GOT3 (cell line): Measurements from ENCODE around the gene JADE3.

Experiments used
- DNase-seq: peaks from one replicate; lab custom pipeline; 2025; ENCODE audit warnings: mixed read lengths; lab: John Stamatoyannopoulos, UW

Gene JADE3

GRCh38 chrX:46912098-46912602 is at the start of gene JADE3:
Gene JADE3 (plus strand): TSS chrX:46912421. CDS start chrX:46984895, 72,474 bp downstream.
- no peak for DNase-seq

- DNase-seq, result no peak
Measured at GRCh38 chrX:46863072-46863471, 49.1 kb upstream of the JADE3 start.

- DNase-seq, result no peak
Measured at GRCh38 chrX:46864606-46865005, 47.6 kb upstream of the JADE3 start.

GRCh38 chrX:46865281-46865680 is 46.9 kb upstream of the JADE3 start:
- DNase-seq, result no peak

- DNase-seq, result no peak
Measured at GRCh38 chrX:46866726-46867125, 45.5 kb upstream of the JADE3 start.

- DNase-seq, result no peak
Measured at GRCh38 chrX:46873746-46874145, 38.5 kb upstream of the JADE3 start.

- no peak for DNase-seq
Measured at GRCh38 chrX:46876901-46877300, 35.3 kb upstream of the JADE3 start.

- DNase-seq, result no peak
Measured at GRCh38 chrX:46882266-46882665, 30.0 kb upstream of the JADE3 start.

GRCh38 chrX:46884799-46885198 is 27.4 kb upstream of the JADE3 start:
- DNase-seq, result no peak

GRCh38 chrX:46898207-46898606 is 14.0 kb upstream of the JADE3 start:
- no peak for DNase-seq

- DNase-seq, result peak; percentile 9
Measured at GRCh38 chrX:46903458-46904242, 8.6 kb upstream of the JADE3 start.

GRCh38 chrX:46904626-46905025 is 7.6 kb upstream of the JADE3 start:
- no peak for DNase-seq

- DNase-seq, result no peak
Measured at GRCh38 chrX:46910415-46910814, 1.8 kb upstream of the JADE3 start.

- no peak for DNase-seq
Measured at GRCh38 chrX:46912603-46913491, 626 bp downstream of the JADE3 start.

- no peak for DNase-seq
Measured at GRCh38 chrX:46913667-46914066, 1.4 kb downstream of the JADE3 start.

- DNase-seq, result no peak
Measured at GRCh38 chrX:46916273-46916672, 4.1 kb downstream of the JADE3 start.

GRCh38 chrX:46917622-46918021 is 5.4 kb downstream of the JADE3 start:
- no peak for DNase-seq

GRCh38 chrX:46918434-46918833 is 6.2 kb downstream of the JADE3 start:
- DNase-seq, result no peak

GRCh38 chrX:46920235-46920634 is 8.0 kb downstream of the JADE3 start:
- DNase-seq, result no peak

GRCh38 chrX:46922611-46923010 is 10.4 kb downstream of the JADE3 start:
- no peak for DNase-seq

- DNase-seq, result no peak
Measured at GRCh38 chrX:46927718-46928117, 15.5 kb downstream of the JADE3 start.

GRCh38 chrX:46929439-46930261 is 17.4 kb downstream of the JADE3 start:
- no peak for DNase-seq
